K562 (cell line): ENCODE results near the gene CCND3. TPM values are rescaled to one million over a fixed set of nuclear protein-coding genes. Genes with fewer than 3 reads are reported as not detected.

Experiments
- BMI1 ChIP-seq: fragments of 150-350 bp; IDR thresholded peaks from 2 replicates; pipeline ENCODE4 v1.6.1; 2014; ENCODE audit warnings: low read length
- BRF1 ChIP-seq: IDR thresholded peaks from 3 replicates; pipeline ENCODE4 v1.6.1; 2011; ENCODE audit warnings: borderline replicate concordance, mild to moderate bottlenecking; ENCODE audit not compliant: insufficient read length; ENCODE audit errors: extremely low read depth
- FOXM1 ChIP-seq, 2 experiments: fragments of 450-650 bp in 1 of 2; sonication (generic) in 1 of 2; formaldehyde crosslinking in 1 of 2; IDR thresholded peaks; 2 replicates each; pipeline versions ENCODE4 v1.6.1 to v1.9.0; 2017 to 2022; ENCODE audit warnings: low read depth in 2 of 2, mild to moderate bottlenecking in 2 of 2, missing genetic modification reagents in 1 of 2, moderate library complexity in 1 of 2
- MGA ChIP-seq: fragments of 450-650 bp; IDR thresholded peaks from 2 replicates; pipeline ENCODE4 v1.6.1; 2016; ENCODE audit warnings: mild to moderate bottlenecking, moderate library complexity
- MIER1 ChIP-seq: fragments of 450-650 bp; IDR thresholded peaks from 2 replicates; pipeline ENCODE4 v1.6.1; 2016; ENCODE audit warnings: antibody characterized with exemption, mild to moderate bottlenecking, low read depth
- MTF1 ChIP-seq: fragments of 250-450 bp; sonication (Bioruptor Pico); IDR thresholded peaks from 2 replicates; pipeline ENCODE4 v1.9.0; 2021; ENCODE audit warnings: moderate library complexity, mild to moderate bottlenecking, inconsistent platforms, borderline replicate concordance
- NCOA2 ChIP-seq, 2 experiments: fragments of 450-650 bp; IDR thresholded peaks; 2 replicates each; pipeline ENCODE4 v1.6.1; 2018; ENCODE audit warnings: mild to moderate bottlenecking in 2 of 2, moderate library complexity in 1 of 2; ENCODE audit not compliant: partially characterized antibody in 2 of 2
- SUPT5H ChIP-seq: fragments of 450-650 bp; IDR thresholded peaks from 2 replicates; pipeline ENCODE4 v1.6.1; 2016
- polyA plus RNA-seq, 8 experiments: library from polyadenylated mRNA; depleted of rRNA in 4 of 8; stranded (reverse) in 5 of 8; unstranded in 3 of 8; fragments of >200 nt; fragmentation: Nextera tagmentation in 2 of 8; fragmentation: Illumina TruSeq in 1 of 8; extraction: Ambion mirVana in 2 of 8; extraction: Trizol in 1 of 8; gene quantifications; 2 replicates each; pipeline versions ENCODE4 v1.2.1 to v1.2.3, GENCODE V29; 2011 to 2014; ENCODE audit warnings: inconsistent platforms in 1 of 8, missing spikeins in 1 of 8
- total RNA-seq, 7 experiments: library from RNA; depleted of rRNA in 6 of 7; stranded (reverse); fragments of >200 nt in 6 of 7; fragmentation: Illumina TruSeq in 2 of 7; extraction: Trizol in 2 of 7; gene quantifications; 2 replicates each; pipeline versions ENCODE4 v1.2.1 to v1.2.3, GENCODE V29; 2011 to 2021; ENCODE audit warnings: low replicate concordance in 1 of 7
- TF ChIP-seq, protein P1 (sequence below): fragments of 250-450 bp; sonication (Bioruptor Pico); IDR thresholded peaks from 2 replicates; pipeline ENCODE4 v1.5.0; 2022; ENCODE audit warnings: mild to moderate bottlenecking
- TF ChIP-seq, protein P2 (sequence below): sonication (generic); formaldehyde crosslinking; IDR thresholded peaks from 2 replicates; pipeline ENCODE4 v1.8.1; 2023; ENCODE audit warnings: mild to moderate bottlenecking, missing genetic modification reagents

Gene CCND3
- total and polyA plus RNA-seq, 9 of the 15 experiments (the other 6 are each of a cell fraction or from before 2014, with no cell fraction given) = 21.5 to 204 (median 97.4) TPM

- peak; percentile 87 for TF ChIP-seq MGA
- TF ChIP-seq, protein P1, sequence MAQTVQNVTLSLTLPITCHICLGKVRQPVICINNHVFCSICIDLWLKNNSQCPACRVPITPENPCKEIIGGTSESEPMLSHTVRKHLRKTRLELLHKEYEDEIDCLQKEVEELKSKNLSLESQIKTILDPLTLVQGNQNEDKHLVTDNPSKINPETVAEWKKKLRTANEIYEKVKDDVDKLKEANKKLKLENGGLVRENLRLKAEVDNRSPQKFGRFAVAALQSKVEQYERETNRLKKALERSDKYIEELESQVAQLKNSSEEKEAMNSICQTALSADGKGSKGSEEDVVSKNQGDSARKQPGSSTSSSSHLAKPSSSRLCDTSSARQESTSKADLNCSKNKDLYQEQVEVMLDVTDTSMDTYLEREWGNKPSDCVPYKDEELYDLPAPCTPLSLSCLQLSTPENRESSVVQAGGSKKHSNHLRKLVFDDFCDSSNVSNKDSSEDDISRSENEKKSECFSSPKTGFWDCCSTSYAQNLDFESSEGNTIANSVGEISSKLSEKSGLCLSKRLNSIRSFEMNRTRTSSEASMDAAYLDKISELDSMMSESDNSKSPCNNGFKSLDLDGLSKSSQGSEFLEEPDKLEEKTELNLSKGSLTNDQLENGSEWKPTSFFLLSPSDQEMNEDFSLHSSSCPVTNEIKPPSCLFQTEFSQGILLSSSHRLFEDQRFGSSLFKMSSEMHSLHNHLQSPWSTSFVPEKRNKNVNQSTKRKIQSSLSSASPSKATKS = no peak
- TF ChIP-seq BMI1 = no peak
- no peak for TF ChIP-seq NCOA2 (IDR thresholded peaks at IDR 0.05; ENCODE audit: partially characterized antibody in 2 of 2)
- TF ChIP-seq FOXM1 (IDR thresholded peaks at IDR 0.05; ENCODE audit: low read depth) = no peak
- no peak for TF ChIP-seq FOXM1 (CRISPR knock-in tag; IDR thresholded peaks at IDR 0.05; ENCODE audit: low read depth)
- TF ChIP-seq, protein P2, sequence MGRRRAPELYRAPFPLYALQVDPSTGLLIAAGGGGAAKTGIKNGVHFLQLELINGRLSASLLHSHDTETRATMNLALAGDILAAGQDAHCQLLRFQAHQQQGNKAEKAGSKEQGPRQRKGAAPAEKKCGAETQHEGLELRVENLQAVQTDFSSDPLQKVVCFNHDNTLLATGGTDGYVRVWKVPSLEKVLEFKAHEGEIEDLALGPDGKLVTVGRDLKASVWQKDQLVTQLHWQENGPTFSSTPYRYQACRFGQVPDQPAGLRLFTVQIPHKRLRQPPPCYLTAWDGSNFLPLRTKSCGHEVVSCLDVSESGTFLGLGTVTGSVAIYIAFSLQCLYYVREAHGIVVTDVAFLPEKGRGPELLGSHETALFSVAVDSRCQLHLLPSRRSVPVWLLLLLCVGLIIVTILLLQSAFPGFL (CRISPR knock-in tag) = 0 out of 2 replicates have a peak, but pooled peaks have one; percentile 68
- TF ChIP-seq MIER1 = 0 out of 2 replicates have a peak, but pooled peaks have one; percentile 52
- peak; percentile 78 for TF ChIP-seq SUPT5H
- no peak for TF ChIP-seq BRF1
- no peak for TF ChIP-seq MTF1 (CRISPR knock-in tag)
These were observed 20.5 kb downstream of the CCND3 start, which contains the start of the genes BYSL and MED20 (continued) for GRCh38 chr6:41920921-41921711.
